Upper lobe of right lung (tissue), 1 donor: ENCODE results near the gene XCL2. TPM values are rescaled to one million over a fixed set of nuclear protein-coding genes. Genes with fewer than 3 reads are reported as not detected.

Experiments
- ATAC-seq: fragments of 200-7000 bp; cut with Tn5 transposase; one replicate; pipeline ENCODE4 v1.9.1; 2020; ENCODE audit warnings: mild to moderate bottlenecking, moderate library complexity
- DNase-seq: peaks from one replicate; pipeline ENCODE4 v3.0.0-alpha.2; 2020
- H3K27ac ChIP-seq: fragments of 200-600 bp; one replicate; pipeline ENCODE4 v1.8.0; 2022
- H3K27me3 ChIP-seq: fragments of 200-600 bp; one replicate; pipeline ENCODE4 v1.8.0; 2022; ENCODE audit warnings: mild to moderate bottlenecking
- H3K36me3 ChIP-seq: fragments of 200-600 bp; one replicate; pipeline ENCODE4 v1.8.0; 2022
- H3K4me1 ChIP-seq: fragments of 200-600 bp; one replicate; pipeline ENCODE4 v1.8.0; 2022
- H3K4me3 ChIP-seq: fragments of 200-600 bp; one replicate; pipeline ENCODE4 v1.8.0; 2022; ENCODE audit warnings: mild to moderate bottlenecking
- H3K9me3 ChIP-seq: fragments of 200-600 bp; one replicate; pipeline ENCODE4 v1.8.0; 2022
- CTCF ChIP-seq: fragments of 200-600 bp; IDR thresholded peaks from one replicate; pipeline ENCODE4 v1.8.0; 2022; ENCODE audit warnings: antibody characterized with exemption
- intact Hi-C: fragments of 100-400 bp; cut with DNase I; formaldehyde crosslinking; loops from one replicate; pipeline ENCODE4 v1.11.0; 2022
- total RNA-seq: library from RNA; stranded (reverse); fragmentation: NEBNext Ultra II Directional; extraction: Animal tissue kit (Norgen Biotek cat#: 25700); gene quantifications from one replicate; pipeline ENCODE4 v1.2.1, GENCODE V29; 2021
- donor health status: DM: no; HTN: yes; CAD: no; lungs with severe emphysema.

Gene XCL2
- total RNA-seq, 1 donor from 2014 or later = 2.0 TPM

DNA sequence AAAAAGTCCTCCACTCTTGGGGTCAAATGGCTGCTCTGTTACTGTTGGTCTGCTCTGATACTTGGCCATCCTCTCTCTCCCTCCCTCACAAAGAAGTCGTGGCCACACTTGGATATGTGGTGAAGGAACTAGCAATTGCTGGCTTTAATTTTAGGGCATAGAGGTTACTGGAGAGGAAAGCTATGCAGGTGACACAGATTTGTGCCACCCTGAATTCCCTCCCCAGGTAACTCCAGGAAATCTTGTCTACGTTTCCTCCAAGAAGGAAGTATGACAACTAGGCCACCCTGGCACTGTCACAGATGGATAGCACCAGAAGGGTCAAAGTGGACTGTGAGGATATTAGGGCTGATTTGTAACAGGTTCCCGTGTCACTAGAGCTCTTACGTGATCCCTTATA, 36.0 kb downstream of the XCL2 start:
- no peak for TF ChIP-seq CTCF
- no peaks in the 10 kb centered on the region for H3K27me3 ChIP-seq
- H3K4me3 ChIP-seq = no peak overlapping the region
- ATAC-seq (no peak), DNase-seq (no peak)
- no peaks in the 10 kb centered on the region for H3K36me3 ChIP-seq
- H3K27ac ChIP-seq = no peak overlapping the region
- intact Hi-C loops = no loop called here
- no peaks in the 10 kb centered on the region for H3K9me3 ChIP-seq
- H3K4me1 ChIP-seq = peaks cover 4% of the 10 kb centered on the region

- no peaks in the 10 kb centered on the region for H3K27me3 ChIP-seq
- H3K4me1 ChIP-seq = peaks cover 4% of the 10 kb centered on the region
- H3K9me3 ChIP-seq = no peaks in the 10 kb centered on the region
- H3K4me3 ChIP-seq = no peak overlapping the region
- no peak for TF ChIP-seq CTCF
- no peak overlapping the region for H3K27ac ChIP-seq
- intact Hi-C loops = no loop called here
- no peak for ATAC-seq
- no peaks in the 10 kb centered on the region for H3K36me3 ChIP-seq
- no peak for DNase-seq
Observed at GRCh38 chr1:168507231-168507630, 36.6 kb downstream of the XCL2 start.

GRCh38 chr1:168506204-168506819, 37.5 kb downstream of the XCL2 start:
- Histone ChIP-seq H3K36me3 (no peaks in the 10 kb centered on the region), H3K9me3 (no peaks in the 10 kb centered on the region), H3K4me1 (peaks cover 4% of the 10 kb centered on the region), H3K4me3 (no peak overlapping the region), H3K27me3 (no peaks in the 10 kb centered on the region), H3K27ac (no peak overlapping the region)
- intact Hi-C loops = no loop called here
- TF ChIP-seq CTCF = no peak
- no peak for DNase-seq
- ATAC-seq = no peak

DNA sequence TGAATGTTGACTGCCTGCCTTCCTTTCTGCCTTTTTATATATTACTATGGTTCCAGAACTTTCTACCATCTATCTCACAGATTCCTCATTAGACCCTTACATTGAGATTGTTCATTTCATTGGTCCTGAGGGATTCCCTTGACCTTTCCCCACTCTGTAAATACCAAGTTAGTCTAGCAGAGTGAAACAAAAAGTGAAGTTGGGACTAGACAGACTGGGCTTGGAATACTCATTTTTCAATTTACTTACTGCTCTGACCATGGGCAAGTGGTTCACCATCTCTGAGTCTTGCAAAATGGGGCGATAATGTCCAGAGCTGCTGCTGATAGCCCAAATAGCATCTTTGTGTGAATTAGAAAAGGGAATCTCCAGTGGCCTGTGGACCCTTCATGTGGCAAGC, 38.8 kb downstream of the XCL2 start:
- DNase-seq (no peak), ATAC-seq (no peak)
- TF ChIP-seq CTCF = no peak
- intact Hi-C loops = no loop called here
- no peak overlapping the region for H3K27ac ChIP-seq
- no peak overlapping the region for H3K4me3 ChIP-seq
- peaks cover 4% of the 10 kb centered on the region for H3K4me1 ChIP-seq
- H3K9me3 ChIP-seq = no peaks in the 10 kb centered on the region
- H3K27me3 ChIP-seq = no peaks in the 10 kb centered on the region
- H3K36me3 ChIP-seq = no peaks in the 10 kb centered on the region

GRCh38 chr1:168504064-168504837, 39.5 kb downstream of the XCL2 start:
- Histone ChIP-seq H3K4me3 (no peak overlapping the region), H3K9me3 (no peaks in the 10 kb centered on the region), H3K27me3 (no peaks in the 10 kb centered on the region), H3K36me3 (no peaks in the 10 kb centered on the region), H3K27ac (no peak overlapping the region), H3K4me1 (peaks cover 4% of the 10 kb centered on the region)
- DNase-seq = peak; percentile 73
- intact Hi-C loops = no loop called here
- peak; percentile 96 for ATAC-seq
- no peak for TF ChIP-seq CTCF
